Measurements from ENCODE around the gene MINDY2.

- TF ChIP-seq CTCF (IDR thresholded peaks at IDR 0.05 in 8 of 11, conservative IDR thresholded peaks at IDR 0.05 in 3 of 11) (no peak), POLR2AphosphoS5 (IDR thresholded peaks at IDR 0.05) (no peak), POLR2A (IDR thresholded peaks at IDR 0.05) (no peak)
Measured at GRCh38 chr15:58748040-58748851, 22.9 kb upstream of the MINDY2 start.
